NCI-H187 (cell line): ENCODE results near the gene DIP2A.
A peak's percentile ranks its signal among the peaks of the same experiment; 100 is the strongest.
"Not testable (repeated sequence)": the region's sequence is repeated elsewhere in the genome, so short reads cannot be mapped to it uniquely, and the experiment has no call there.

Source experiments
- DNase-seq, 2 experiments: peaks; one replicate each; lab custom pipeline; 2025; lab: John Stamatoyannopoulos, UW

DIP2A gene

GRCh38 chr21:46426313-46427046 lies 32.2 kb upstream of the DIP2A start:
- no peak for DNase-seq

DNA sequence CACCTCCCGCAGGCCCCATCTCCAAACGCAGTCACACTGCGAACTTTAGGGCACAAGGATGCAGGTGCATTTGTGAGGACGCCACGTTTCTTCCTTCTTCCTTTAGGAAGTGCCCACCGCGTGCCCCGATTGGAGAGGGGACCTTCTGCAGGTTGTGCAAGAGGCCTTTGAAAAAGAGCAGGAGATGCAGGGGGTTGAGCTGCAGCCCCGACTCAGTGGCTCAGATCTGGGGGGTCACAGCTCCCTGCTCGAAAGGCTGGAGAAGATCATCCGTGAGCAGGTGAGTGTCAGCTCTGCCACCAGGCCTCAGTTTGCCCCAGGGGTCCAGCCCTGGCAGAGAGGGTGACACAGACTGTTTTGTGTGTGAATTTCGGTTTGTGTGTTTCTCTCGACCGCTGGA lies 31.2 kb upstream of the DIP2A start:
- no peak for DNase-seq

- DNase-seq, result no peak
Measured at GRCh38 chr21:46428286-46428685, 30.4 kb upstream of the DIP2A start.

- no peak for DNase-seq
Measured at GRCh38 chr21:46428987-46429710, 29.5 kb upstream of the DIP2A start.

GRCh38 chr21:46429754-46430681 lies 28.7 kb upstream of the DIP2A start:
- no peak for DNase-seq

DNA sequence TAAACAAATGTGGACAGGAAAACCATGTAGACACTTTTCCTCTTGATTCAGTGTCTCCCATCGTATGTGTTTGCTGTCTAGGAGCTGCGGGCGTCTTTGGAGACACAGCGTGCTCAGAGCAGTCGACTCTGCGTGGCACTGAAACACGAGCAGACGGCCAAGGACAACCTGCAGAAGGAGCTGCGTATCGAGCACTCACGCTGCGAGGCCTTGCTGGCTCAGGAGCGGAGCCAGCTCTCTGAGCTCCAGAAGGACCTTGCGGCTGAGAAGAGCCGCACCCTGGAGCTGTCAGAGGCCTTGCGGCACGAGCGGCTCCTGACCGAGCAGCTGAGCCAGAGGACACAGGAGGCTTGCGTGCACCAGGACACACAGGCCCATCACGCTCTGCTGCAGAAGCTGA lies 27.2 kb upstream of the DIP2A start:
- DNase-seq, result peak in 1 of 2 experiments; percentile 28

GRCh38 chr21:46431884-46432488 lies 26.7 kb upstream of the DIP2A start:
- DNase-seq, result no peak

- DNase-seq, result not testable (repeated sequence)
Measured at GRCh38 chr21:46433116-46433515, 25.6 kb upstream of the DIP2A start.

DNA sequence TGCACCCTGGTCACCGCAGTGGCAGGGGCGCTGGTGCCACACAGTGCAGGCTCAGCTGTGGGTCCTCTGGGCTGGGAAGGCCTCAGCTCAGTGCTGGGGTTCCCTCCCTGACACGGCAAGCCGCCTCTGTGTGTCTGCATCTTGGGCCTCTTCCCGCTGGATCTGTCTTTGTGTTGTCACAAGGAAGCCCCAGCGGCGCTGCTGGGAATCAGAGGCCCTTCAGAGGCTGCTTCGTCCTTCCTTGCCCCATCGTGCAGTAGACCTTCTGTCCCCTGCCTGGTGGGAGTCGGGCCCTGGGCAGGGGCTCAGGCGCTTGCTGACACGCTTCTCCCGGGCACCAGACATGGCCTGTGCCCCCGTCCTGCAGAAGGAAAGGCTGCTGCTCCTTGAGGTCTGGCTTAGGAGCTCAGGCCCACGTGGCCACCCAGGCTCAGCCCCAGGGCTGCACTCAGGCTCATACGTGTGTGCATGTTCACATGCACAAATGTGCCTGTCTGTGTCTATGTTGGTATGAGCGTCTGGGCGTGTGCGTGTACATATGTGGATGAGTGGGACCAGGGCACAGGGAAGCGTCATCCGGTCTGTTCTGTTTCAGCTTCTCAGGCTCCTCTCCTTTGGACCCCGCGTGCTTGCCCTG lies 24.3 kb upstream of the DIP2A start:
- DNase-seq, result no peak

- DNase-seq, result no peak
Measured at GRCh38 chr21:46435786-46436227, 22.9 kb upstream of the DIP2A start.

GRCh38 chr21:46436621-46437020 lies 22.1 kb upstream of the DIP2A start:
- no peak for DNase-seq

- DNase-seq, result no peak
Measured at GRCh38 chr21:46437096-46437498, 21.6 kb upstream of the DIP2A start.

- DNase-seq, result no peak
Measured at GRCh38 chr21:46437511-46437910, 21.2 kb upstream of the DIP2A start.

- no peak for DNase-seq
Measured at GRCh38 chr21:46438241-46438640, 20.4 kb upstream of the DIP2A start.

DNA sequence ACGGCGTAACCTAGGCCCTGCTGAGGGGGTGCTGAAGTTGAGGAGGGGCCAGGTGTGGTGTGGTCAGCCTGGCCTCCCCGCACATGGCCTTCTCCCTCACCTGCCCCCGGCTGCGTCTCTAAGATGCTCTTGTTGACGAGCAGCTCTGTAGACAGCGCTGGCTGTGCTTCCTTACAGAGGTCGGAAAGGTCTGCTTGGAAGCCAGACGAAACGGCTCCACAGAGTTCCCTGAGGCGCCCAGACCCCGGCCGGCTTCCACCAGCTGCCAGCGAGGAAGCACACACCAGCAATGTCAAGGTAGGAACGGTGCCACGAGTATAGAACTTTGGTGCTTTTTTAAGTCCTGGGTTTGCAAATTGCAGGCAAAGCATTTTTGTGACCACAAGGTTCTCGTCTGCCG lies 18.8 kb upstream of the DIP2A start:
- no peak for DNase-seq

GRCh38 chr21:46441331-46441730 lies 17.4 kb upstream of the DIP2A start:
- DNase-seq, result no peak

DNA sequence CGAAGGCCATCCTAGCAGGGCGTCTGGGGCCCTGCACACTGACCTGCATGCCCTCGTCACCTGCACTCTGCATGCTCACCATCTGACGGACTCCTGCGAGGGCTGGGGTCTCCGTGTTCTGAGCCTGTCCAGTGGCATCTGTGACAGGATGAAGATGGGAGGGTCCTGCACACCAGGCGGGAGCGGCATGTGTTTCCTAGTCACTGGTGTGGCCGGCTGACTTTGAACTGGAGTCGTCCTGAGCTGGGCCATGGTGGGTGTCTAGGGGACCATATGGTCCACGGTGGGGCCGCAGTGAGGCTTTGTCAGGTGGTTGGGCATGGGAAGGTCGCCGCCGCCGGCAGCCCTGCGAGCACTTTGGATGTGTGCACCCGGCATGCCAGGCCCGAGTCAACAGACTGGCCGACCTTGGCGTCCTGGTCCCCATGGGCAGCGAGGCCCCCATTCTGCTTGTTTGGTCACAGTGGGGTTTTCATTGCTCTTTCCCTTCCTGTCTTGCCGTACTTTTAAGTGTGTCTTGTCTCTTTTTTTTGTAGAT lies 16.7 kb upstream of the DIP2A start:
- no peak for DNase-seq

DNA sequence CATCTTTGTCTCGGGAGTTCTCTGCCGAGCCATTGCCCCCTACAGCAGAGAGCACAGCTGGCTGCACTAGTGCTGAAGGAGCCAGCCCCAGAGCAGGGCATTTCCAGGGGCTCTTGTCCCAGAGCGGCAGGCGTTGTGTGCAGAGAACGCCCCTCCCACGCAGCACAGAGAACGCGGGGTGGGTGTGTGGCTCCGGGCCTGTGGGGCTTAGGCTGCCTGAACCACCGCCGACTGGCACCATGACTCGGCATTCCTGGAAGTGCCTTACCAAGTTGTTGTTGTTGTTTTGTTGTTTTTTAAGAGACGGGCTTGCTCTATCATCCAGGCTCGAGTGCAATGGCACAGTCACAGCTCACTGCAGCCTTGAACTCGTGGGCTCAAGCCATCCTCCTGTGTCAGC lies 15.8 kb upstream of the DIP2A start:
- DNase-seq, result no peak

GRCh38 chr21:46443910-46444309 lies 14.8 kb upstream of the DIP2A start:
- no peak for DNase-seq

DNA sequence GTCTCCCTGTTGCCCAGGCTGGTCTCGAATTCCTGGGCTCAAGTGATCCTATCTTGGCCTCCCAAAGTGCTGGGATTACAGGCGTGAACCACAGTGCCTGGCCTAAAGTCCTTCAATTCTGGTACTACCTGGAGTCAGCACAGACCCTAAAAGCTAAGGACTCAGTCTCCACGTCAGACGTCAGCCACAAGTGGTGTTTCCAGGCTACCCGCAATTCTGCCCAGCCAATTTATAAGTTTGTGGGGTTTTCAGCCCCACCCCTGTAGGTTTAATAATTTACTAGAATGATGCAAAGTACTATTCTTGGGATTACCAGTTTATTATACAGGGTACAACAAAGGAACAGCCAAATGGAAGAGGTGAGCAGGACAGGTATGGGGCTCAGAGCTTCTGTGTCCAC lies 10.6 kb upstream of the DIP2A start:
- no peak for DNase-seq

GRCh38 chr21:46448855-46449254 lies 9.8 kb upstream of the DIP2A start:
- DNase-seq, result not testable (repeated sequence)
